ENCODE results near the gene ACVR1B.
"Not testable (repeated sequence)": the region's sequence is repeated elsewhere in the genome, so short reads cannot be mapped to it uniquely, and the experiment has no call there.

Gene ACVR1B

GRCh38 chr12:51971679-51972421, 20.4 kb downstream of the ACVR1B start:
- no peak for DNase-seq

GRCh38 chr12:51972422-51972812, 20.9 kb downstream of the ACVR1B start:
- DNase-seq, result no peak

GRCh38 chr12:51972849-51973273, 21.4 kb downstream of the ACVR1B start:
- DNase-seq, result peak; percentile 29 to 52

- DNase-seq, result no peak
Observed at GRCh38 chr12:51973560-51973959, 22.1 kb downstream of the ACVR1B start.

- DNase-seq, result no peak
Observed at GRCh38 chr12:51974646-51975045, 23.1 kb downstream of the ACVR1B start.

- no peak for DNase-seq
Observed at GRCh38 chr12:51975196-51975595, 23.7 kb downstream of the ACVR1B start.

GRCh38 chr12:51976376-51977160, 25.1 kb downstream of the ACVR1B start:
- DNase-seq, result no peak

- DNase-seq, result no peak
Observed at GRCh38 chr12:51977320-51977753, 25.8 kb downstream of the ACVR1B start.

- not testable (repeated sequence) for DNase-seq
Observed at GRCh38 chr12:51979306-51979705, 27.8 kb downstream of the ACVR1B start.

GRCh38 chr12:51980051-51980808, 28.7 kb downstream of the ACVR1B start:
- DNase-seq, result peak; percentile 54 to 60

- no peak for DNase-seq
Observed at GRCh38 chr12:51980809-51981127, 29.3 kb downstream of the ACVR1B start.

- no peak for DNase-seq
Observed at GRCh38 chr12:51984657-51985056, 33.2 kb downstream of the ACVR1B start.

- DNase-seq, result no peak
Observed at GRCh38 chr12:51985154-51985835, 33.8 kb downstream of the ACVR1B start.

GRCh38 chr12:51986834-51987233, 35.3 kb downstream of the ACVR1B start:
- DNase-seq, result no peak

- DNase-seq, result no peak
Observed at GRCh38 chr12:51992246-51992645, 40.7 kb downstream of the ACVR1B start.

- DNase-seq, result no peak
Observed at GRCh38 chr12:51994539-51994820, 43.0 kb downstream of the ACVR1B start.

- no peak for DNase-seq
Observed at GRCh38 chr12:51994959-51995358, 43.5 kb downstream of the ACVR1B start.

- no peak for DNase-seq
Observed at GRCh38 chr12:51997136-51997535, 45.6 kb downstream of the ACVR1B start.

GRCh38 chr12:52003016-52003550, 51.6 kb downstream of the ACVR1B start:
- DNase-seq, result no peak

GRCh38 chr12:52003591-52003990, 52.1 kb downstream of the ACVR1B start:
- DNase-seq, result no peak

GRCh38 chr12:52004042-52004648, 52.6 kb downstream of the ACVR1B start:
- DNase-seq, result no peak

GRCh38 chr12:52005218-52005902, 53.9 kb downstream of the ACVR1B start:
- no peak for DNase-seq

Data from stimulated activated CD4-positive, alpha-beta T cell treated with anti-CD3 and anti-CD28 coated beads, Interleukin-2, amount 100 ng/mL, for 48 hours (primary cell).